Mesothelial cell of epicardium (in vitro differentiated cells): ENCODE measurements around the gene TOLLIP. TPM values are rescaled to one million over a fixed set of nuclear protein-coding genes. Genes with fewer than 3 reads are reported as not detected.

Source experiments
- DNase-seq, 2 experiments: peaks; one replicate each; pipeline ENCODE4 v3.0.0; 2021; ENCODE audit warnings: low spot score in 2 of 2; ENCODE audit not compliant: unreplicated experiment in 2 of 2
- H3K27ac Mint-ChIP-seq: 2 replicates; pipeline ENCODE4 v1.8.0; 2021; ENCODE audit warnings: mixed read lengths
- H3K27me3 Mint-ChIP-seq: 2 replicates; pipeline ENCODE4 v1.8.0; 2021; ENCODE audit warnings: low read depth, mixed read lengths
- H3K36me3 Mint-ChIP-seq: 2 replicates; pipeline ENCODE4 v1.8.0; 2021; ENCODE audit warnings: mixed read lengths
- H3K4me1 Mint-ChIP-seq: 2 replicates; pipeline ENCODE4 v1.8.0; 2021; ENCODE audit warnings: mixed read lengths
- H3K4me3 Mint-ChIP-seq: 2 replicates; pipeline ENCODE4 v1.8.0; 2021; ENCODE audit warnings: mild to moderate bottlenecking, moderate library complexity, mixed read lengths
- H3K9me3 Mint-ChIP-seq: 2 replicates; pipeline ENCODE4 v1.8.0; 2021; ENCODE audit warnings: mixed read lengths
- total RNA-seq: library from RNA; stranded (reverse); gene quantifications from 3 replicates; pipeline ENCODE4 v1.2.1, GENCODE V29; 2021
- TF ChIP-seq, protein P1 (sequence below): fragments of 200-600 bp; sonication (generic); IDR thresholded peaks from one replicate; pipeline ENCODE4 v1.5.0; 2021; ENCODE audit warnings: antibody characterized with exemption; ENCODE audit not compliant: unreplicated experiment

The TOLLIP gene
- total RNA-seq, 1 donor from 2014 or later, result 43.2 TPM

GRCh38 chr11:1256257-1257045 lies 53.0 kb downstream of the TOLLIP start:
- Mint-ChIP-seq H3K9me3 (peaks cover 3% of the 10 kb centered on the region), H3K4me1 (no peaks in the 10 kb centered on the region), H3K36me3 (no peaks in the 10 kb centered on the region), H3K27me3 (peaks cover 1% of the 10 kb centered on the region), H3K4me3 (no peak overlapping the region), H3K27ac (no peak overlapping the region)
- no peak for DNase-seq
- TF ChIP-seq, protein P1, sequence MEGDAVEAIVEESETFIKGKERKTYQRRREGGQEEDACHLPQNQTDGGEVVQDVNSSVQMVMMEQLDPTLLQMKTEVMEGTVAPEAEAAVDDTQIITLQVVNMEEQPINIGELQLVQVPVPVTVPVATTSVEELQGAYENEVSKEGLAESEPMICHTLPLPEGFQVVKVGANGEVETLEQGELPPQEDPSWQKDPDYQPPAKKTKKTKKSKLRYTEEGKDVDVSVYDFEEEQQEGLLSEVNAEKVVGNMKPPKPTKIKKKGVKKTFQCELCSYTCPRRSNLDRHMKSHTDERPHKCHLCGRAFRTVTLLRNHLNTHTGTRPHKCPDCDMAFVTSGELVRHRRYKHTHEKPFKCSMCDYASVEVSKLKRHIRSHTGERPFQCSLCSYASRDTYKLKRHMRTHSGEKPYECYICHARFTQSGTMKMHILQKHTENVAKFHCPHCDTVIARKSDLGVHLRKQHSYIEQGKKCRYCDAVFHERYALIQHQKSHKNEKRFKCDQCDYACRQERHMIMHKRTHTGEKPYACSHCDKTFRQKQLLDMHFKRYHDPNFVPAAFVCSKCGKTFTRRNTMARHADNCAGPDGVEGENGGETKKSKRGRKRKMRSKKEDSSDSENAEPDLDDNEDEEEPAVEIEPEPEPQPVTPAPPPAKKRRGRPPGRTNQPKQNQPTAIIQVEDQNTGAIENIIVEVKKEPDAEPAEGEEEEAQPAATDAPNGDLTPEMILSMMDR, result no peak

GRCh38 chr11:1255151-1255550 lies 54.3 kb downstream of the TOLLIP start:
- no peak overlapping the region for H3K4me3 Mint-ChIP-seq
- H3K36me3 Mint-ChIP-seq, result peaks cover 5% of the 10 kb centered on the region
- no peak overlapping the region for H3K27ac Mint-ChIP-seq
- DNase-seq, result no peak
- TF ChIP-seq, protein P1, result no peak
- peaks cover 8% of the 10 kb centered on the region for H3K9me3 Mint-ChIP-seq
- H3K4me1 Mint-ChIP-seq, result no peaks in the 10 kb centered on the region
- H3K27me3 Mint-ChIP-seq, result peaks cover 1% of the 10 kb centered on the region

DNA sequence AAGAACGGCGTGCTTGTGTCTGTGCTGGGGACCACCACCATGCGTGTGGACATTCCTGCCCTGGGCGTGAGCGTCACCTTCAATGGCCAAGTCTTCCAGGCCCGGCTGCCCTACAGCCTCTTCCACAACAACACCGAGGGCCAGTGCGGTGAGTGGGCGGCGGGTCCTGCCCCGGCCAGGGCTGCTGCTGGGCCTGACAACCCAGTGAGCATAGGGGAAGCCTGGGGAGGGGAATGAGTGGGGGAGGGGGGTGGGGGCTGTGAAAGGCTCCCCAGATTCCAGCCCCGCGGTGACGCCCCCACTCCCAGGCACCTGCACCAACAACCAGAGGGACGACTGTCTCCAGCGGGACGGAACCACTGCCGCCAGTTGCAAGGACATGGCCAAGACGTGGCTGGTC lies 54.7 kb downstream of the TOLLIP start:
- no peaks in the 10 kb centered on the region for H3K4me1 Mint-ChIP-seq
- no peak overlapping the region for H3K27ac Mint-ChIP-seq
- peaks cover 1% of the 10 kb centered on the region for H3K27me3 Mint-ChIP-seq
- peaks cover 8% of the 10 kb centered on the region for H3K9me3 Mint-ChIP-seq
- peaks cover 5% of the 10 kb centered on the region for H3K36me3 Mint-ChIP-seq
- TF ChIP-seq, protein P1, result no peak
- no peak overlapping the region for H3K4me3 Mint-ChIP-seq
- DNase-seq, result no peak

GRCh38 chr11:1254086-1254648 lies 55.3 kb downstream of the TOLLIP start:
- Mint-ChIP-seq H3K27ac (no peak overlapping the region), H3K36me3 (peaks cover 5% of the 10 kb centered on the region), H3K27me3 (peaks cover 1% of the 10 kb centered on the region), H3K4me1 (no peaks in the 10 kb centered on the region), H3K9me3 (peaks cover 8% of the 10 kb centered on the region), H3K4me3 (no peak overlapping the region)
- TF ChIP-seq, protein P1, result no peak
- no peak for DNase-seq

DNA sequence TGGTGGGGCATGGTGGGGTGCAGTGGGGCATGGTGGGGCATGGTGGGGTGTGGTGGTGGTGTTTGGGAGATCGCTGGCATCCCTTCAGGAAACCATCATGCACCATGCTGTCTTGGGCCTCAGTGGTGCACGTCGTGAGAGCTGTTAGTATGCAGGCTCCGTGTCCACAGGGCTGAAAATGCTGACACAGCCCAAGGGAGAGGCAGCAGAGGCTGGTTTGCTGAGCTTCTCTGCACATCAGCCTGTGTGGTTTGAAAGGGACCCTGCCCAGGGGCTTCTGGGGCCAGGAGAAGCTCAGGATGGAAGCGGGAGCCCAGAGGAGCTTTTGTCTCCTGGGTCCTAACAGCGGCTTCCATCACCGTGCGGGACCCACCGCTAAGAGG lies 56.3 kb downstream of the TOLLIP start:
- H3K4me3 Mint-ChIP-seq, result no peak overlapping the region
- H3K27me3 Mint-ChIP-seq, result peaks cover 1% of the 10 kb centered on the region
- H3K27ac Mint-ChIP-seq, result no peak overlapping the region

More for the DNA sequence above, 56.3 kb downstream of the TOLLIP start:
- TF ChIP-seq, protein P1, result no peak
- no peaks in the 10 kb centered on the region for H3K4me1 Mint-ChIP-seq
- DNase-seq, result no peak
- H3K9me3 Mint-ChIP-seq, result peaks cover 8% of the 10 kb centered on the region
- peaks cover 5% of the 10 kb centered on the region for H3K36me3 Mint-ChIP-seq
